HCT116 (cell line): ENCODE results near the gene PADI4. TPM values are rescaled to one million over a fixed set of nuclear protein-coding genes. Genes with fewer than 3 reads are reported as not detected.

Experiments
- ATAC-seq: fragments of 200-7000 bp; cut with Tn5 transposase; 2 replicates; pipeline ENCODE4 v1.9.1; 2020; ENCODE audit warnings: mild to moderate bottlenecking, moderate library complexity
- BruUV-seq: library from RNA; stranded (reverse); fragments of 400-500 nt; replicated peaks from 2 replicates; lab custom pipeline; 2021; lab: Mats Ljungman, UMichigan
- CTCF ChIA-PET: fragments of 300-600 bp; sonication (Branson Sonifier 250); formaldehyde crosslinking; loops from one replicate; lab custom pipeline; 2021; ENCODE audit warnings: antibody characterized with exemption; lab: Charles Lee
- POLR2A ChIA-PET: fragments of 300-600, 350-600 bp; sonication (Branson Sonifier 250); formaldehyde crosslinking; loops from one replicate; lab custom pipeline; 2021; ENCODE audit warnings: antibody characterized with exemption; lab: Charles Lee
- RAD21 ChIA-PET, 2 experiments: fragments of 300-600 bp; sonication (Branson Sonifier 250); formaldehyde crosslinking; loops; one replicate each; lab custom pipeline; 2023; ENCODE audit warnings: low total read pairs in 2 of 2; ENCODE audit not compliant: uncharacterized antibody in 2 of 2, unreplicated experiment in 2 of 2, low non-redundant PET in 1 of 2; lab: Charles Lee
- DNase-seq: peaks from one replicate; pipeline ENCODE4 v3.0.0-alpha.2; 2010; ENCODE audit warnings: low read depth, low spot score
- H2AFZ ChIP-seq: fragments of 200-600 bp; shearing (Covaris generic), sonication (generic); 2 replicates; pipeline ENCODE4 v1.6.1; 2017; ENCODE audit warnings: low read depth, mixed run types, mixed read lengths, antibody characterized with exemption, low read length; ENCODE audit not compliant: poor library complexity, severe bottlenecking
- H3K27ac ChIP-seq: 2 replicates; pipeline ENCODE4 v1.5.1; 2012; ENCODE audit warnings: low read depth, low read length
- H3K27me3 ChIP-seq: fragments of 200-600 bp; sonication (generic); 2 replicates; pipeline ENCODE4 v1.6.1; 2016; ENCODE audit warnings: mixed run types, low read length, mixed read lengths; ENCODE audit not compliant: insufficient read depth
- H3K36me3 ChIP-seq, 2 experiments: fragments of 200-500 bp in 1 of 2; fragments of 200-600 bp in 1 of 2; sonication (Bioruptor generic) in 1 of 2; sonication (generic) in 1 of 2; 2 replicates each; pipeline versions ENCODE4 v1.5.1 to v1.6.1; 2014 to 2016; ENCODE audit warnings: low read length in 2 of 2, inconsistent platforms in 1 of 2, mixed read lengths in 1 of 2, mixed run types in 1 of 2; ENCODE audit not compliant: insufficient read depth in 2 of 2, control insufficient read depth in 1 of 2
- H3K4me1 ChIP-seq, 2 experiments: fragments of 200-600 bp in 1 of 2; sonication (generic) in 1 of 2; 2 replicates each; pipeline versions ENCODE4 v1.5.1 to v1.6.1; 2012 to 2017; ENCODE audit warnings: low read length in 2 of 2, inconsistent platforms in 1 of 2, mild to moderate bottlenecking in 1 of 2, mixed read lengths in 1 of 2, mixed run types in 1 of 2, moderate library complexity in 1 of 2; ENCODE audit not compliant: insufficient read depth in 2 of 2, control insufficient read depth in 1 of 2
- H3K4me2 ChIP-seq: fragments of 200-600 bp; sonication (generic); 2 replicates; pipeline ENCODE4 v1.6.1; 2017; ENCODE audit warnings: mixed run types, low read length, mixed read lengths
- H3K4me3 ChIP-seq, 2 experiments: fragments of 200-600 bp in 1 of 2; sonication (generic) in 1 of 2; replicated peaks in 1 of 2; 2 replicates each; pipeline ENCODE4 v1.5.1; 2011 to 2016; ENCODE audit warnings: low read length in 2 of 2, control low read depth in 1 of 2, low read depth in 1 of 2, mild to moderate bottlenecking in 1 of 2, mixed read lengths in 1 of 2, mixed run types in 1 of 2
- H3K79me2 ChIP-seq: fragments of 200-600 bp; sonication (generic); 2 replicates; pipeline ENCODE4 v1.6.1; 2017; ENCODE audit warnings: mild to moderate bottlenecking, mixed run types, low read length, moderate library complexity, mixed read lengths; ENCODE audit not compliant: insufficient read depth
- H3K9ac ChIP-seq: fragments of 200-600 bp; sonication (generic); 2 replicates; pipeline ENCODE4 v1.6.1; 2016; ENCODE audit warnings: low read length, mixed read lengths
- H3K9me2 ChIP-seq: fragments of 200-600 bp; sonication (generic), shearing (Covaris generic); 2 replicates; pipeline ENCODE4 v1.6.1; 2017; ENCODE audit warnings: mixed run types, mild to moderate bottlenecking, moderate library complexity; ENCODE audit not compliant: insufficient read depth
- H3K9me3 ChIP-seq, 2 experiments: fragments of 200-500 bp in 1 of 2; fragments of 200-600 bp in 1 of 2; sonication (Bioruptor generic) in 1 of 2; sonication (generic) in 1 of 2; 2 replicates each; pipeline ENCODE4 v1.6.1; 2014 to 2017; ENCODE audit warnings: low read length in 2 of 2, mixed read lengths in 2 of 2, inconsistent platforms in 1 of 2, low read depth in 1 of 2, mild to moderate bottlenecking in 1 of 2, mixed run types in 1 of 2, moderate library complexity in 1 of 2; ENCODE audit not compliant: control insufficient read depth in 1 of 2, insufficient read depth in 1 of 2
- H4K20me1 ChIP-seq: fragments of 200-600 bp; sonication (generic), shearing (Covaris generic); 2 replicates; pipeline ENCODE4 v1.6.1; 2017; ENCODE audit warnings: mixed run types, mild to moderate bottlenecking, moderate library complexity; ENCODE audit not compliant: insufficient read depth
- CBX3 ChIP-seq: IDR thresholded peaks from 2 replicates; pipeline ENCODE4 v1.6.1; 2012; ENCODE audit warnings: low read depth
- CTCF ChIP-seq, 3 experiments: fragments of 200-600 bp in 1 of 3; sonication (generic) in 1 of 3; IDR thresholded peaks in 2 of 3; conservative IDR thresholded peaks in 1 of 3; 2 replicates each; pipeline ENCODE4 v1.5.1; 2012 to 2017; ENCODE audit warnings: low read depth in 2 of 3, low read length in 2 of 3, antibody characterized with exemption in 1 of 3, borderline replicate concordance in 1 of 3, control low read depth in 1 of 3, mild to moderate bottlenecking in 1 of 3, mixed read lengths in 1 of 3, mixed run types in 1 of 3, moderate library complexity in 1 of 3; ENCODE audit not compliant: insufficient read depth in 1 of 3
- EGR1 ChIP-seq: IDR thresholded peaks from 2 replicates; pipeline ENCODE4 v1.6.1; 2012; ENCODE audit warnings: low read depth
- ELF1 ChIP-seq: IDR thresholded peaks from 2 replicates; pipeline ENCODE4 v1.6.1; 2012; ENCODE audit warnings: low read depth, borderline replicate concordance
- EZH2 ChIP-seq: fragments of 200-600 bp; sonication (generic); IDR thresholded peaks from 2 replicates; pipeline ENCODE4 v1.6.1; 2017; ENCODE audit warnings: antibody characterized with exemption, mixed run types
- FOSL1 ChIP-seq: IDR thresholded peaks from 2 replicates; pipeline ENCODE4 v1.6.1; 2012; ENCODE audit warnings: low read depth
- MAX ChIP-seq: IDR thresholded peaks from 2 replicates; pipeline ENCODE4 v1.6.1; 2012
- POLR2A ChIP-seq: IDR thresholded peaks from 2 replicates; pipeline ENCODE4 v1.7.0; 2011; ENCODE audit warnings: borderline replicate concordance; ENCODE audit not compliant: insufficient read depth, insufficient read length; ENCODE audit errors: extremely low read depth
- POLR2AphosphoS5 ChIP-seq: IDR thresholded peaks from 2 replicates; pipeline ENCODE4 v1.6.1; 2011; ENCODE audit warnings: mild to moderate bottlenecking, low read depth, low read length, moderate library complexity
- REST ChIP-seq: IDR thresholded peaks from 2 replicates; pipeline ENCODE4 v1.6.1; 2012; ENCODE audit warnings: low read depth
- SIN3A ChIP-seq: IDR thresholded peaks from 2 replicates; pipeline ENCODE4 v1.6.1; 2012; ENCODE audit warnings: low read depth
- SP1 ChIP-seq: IDR thresholded peaks from 2 replicates; pipeline ENCODE4 v1.6.1; 2012; ENCODE audit warnings: low read depth
- SRF ChIP-seq: IDR thresholded peaks from 2 replicates; pipeline ENCODE4 v1.6.1; 2012; ENCODE audit warnings: low read depth
- TCF7L2 ChIP-seq: IDR thresholded peaks from 2 replicates; pipeline ENCODE4 v1.7.0; 2011; ENCODE audit warnings: borderline replicate concordance, inconsistent platforms; ENCODE audit not compliant: insufficient read depth, insufficient read length; ENCODE audit errors: extremely low read depth
- YY1 ChIP-seq: IDR thresholded peaks from 2 replicates; pipeline ENCODE4 v1.6.1; 2011; ENCODE audit warnings: low read length, low read depth, moderate library complexity, mild to moderate bottlenecking; ENCODE audit not compliant: insufficient replicate concordance; ENCODE audit errors: extremely low read depth
- ZBTB33 ChIP-seq: IDR thresholded peaks from 2 replicates; pipeline ENCODE4 v1.6.1; 2011; ENCODE audit warnings: mild to moderate bottlenecking, low read length, moderate library complexity; ENCODE audit not compliant: insufficient replicate concordance; ENCODE audit errors: extremely low read depth
- intact Hi-C: fragments of 100-400 bp; cut with micrococcal nuclease; formaldehyde crosslinking; loops from 2 replicates; pipeline ENCODE4 v1.10.0; 2022
- total RNA-seq: library from RNA; stranded (reverse); gene quantifications from one replicate; pipeline ENCODE4 v1.2.1, GENCODE V29; 2021; ENCODE audit not compliant: unreplicated experiment

The PADI4 gene
- total RNA-seq, 1 experiment from 2014 or later = 0.44 TPM

GRCh38 chr1:17356387-17357026 is 48.5 kb downstream of the PADI4 start:
- Histone ChIP-seq H3K4me2 (no peak overlapping the region), H3K27ac (no peak overlapping the region), H3K79me2 (no peaks in the 10 kb centered on the region), H4K20me1 (no peaks in the 10 kb centered on the region), H3K27me3 (no peaks in the 10 kb centered on the region), H3K4me1 (no peaks in the 10 kb centered on the region), H3K36me3 (no peaks in the 10 kb centered on the region), H3K9ac (no peak overlapping the region), H3K4me3 (no peak overlapping the region), H3K9me2 (no peaks in the 10 kb centered on the region), H3K9me3 (no peaks in the 10 kb centered on the region), H2AFZ (no peak overlapping the region)
- ChIA-PET CTCF (no interaction called here), POLR2A (no interaction called here), RAD21 (no interaction called here)
- ATAC-seq (no peak), DNase-seq (no peak)
- no TSS peak for BruUV-seq
- TF ChIP-seq CBX3 = no peak
- TF ChIP-seq ELF1 = no peak
- no peak for TF ChIP-seq SP1
- no peak for TF ChIP-seq TCF7L2
- no peak for TF ChIP-seq CTCF (IDR thresholded peaks at IDR 0.05 in 2 of 3, conservative IDR thresholded peaks at IDR 0.05 in 1 of 3; ENCODE audit: borderline replicate concordance in 1 of 3, insufficient read depth in 1 of 3, low read depth in 2 of 3, low read length in 2 of 3)
- TF ChIP-seq POLR2A = no peak
- no peak for TF ChIP-seq ZBTB33
- no peak for TF ChIP-seq SIN3A
- no peak for TF ChIP-seq FOSL1
- no peak for TF ChIP-seq POLR2AphosphoS5
- no peak for TF ChIP-seq SRF
- TF ChIP-seq EZH2 = no peak
- TF ChIP-seq YY1 = no peak
- TF ChIP-seq EGR1 = no peak
- no peak for TF ChIP-seq MAX
- TF ChIP-seq REST = no peak
- intact Hi-C loops = no loop called here
